ENCODE data around the gene MACC1. TPM values are rescaled to one million over a fixed set of nuclear protein-coding genes. Genes with fewer than 3 reads are reported as not detected.

The MACC1 gene
- total RNA-seq, 1 experiment from 2014 or later, result 190 TPM

DNA sequence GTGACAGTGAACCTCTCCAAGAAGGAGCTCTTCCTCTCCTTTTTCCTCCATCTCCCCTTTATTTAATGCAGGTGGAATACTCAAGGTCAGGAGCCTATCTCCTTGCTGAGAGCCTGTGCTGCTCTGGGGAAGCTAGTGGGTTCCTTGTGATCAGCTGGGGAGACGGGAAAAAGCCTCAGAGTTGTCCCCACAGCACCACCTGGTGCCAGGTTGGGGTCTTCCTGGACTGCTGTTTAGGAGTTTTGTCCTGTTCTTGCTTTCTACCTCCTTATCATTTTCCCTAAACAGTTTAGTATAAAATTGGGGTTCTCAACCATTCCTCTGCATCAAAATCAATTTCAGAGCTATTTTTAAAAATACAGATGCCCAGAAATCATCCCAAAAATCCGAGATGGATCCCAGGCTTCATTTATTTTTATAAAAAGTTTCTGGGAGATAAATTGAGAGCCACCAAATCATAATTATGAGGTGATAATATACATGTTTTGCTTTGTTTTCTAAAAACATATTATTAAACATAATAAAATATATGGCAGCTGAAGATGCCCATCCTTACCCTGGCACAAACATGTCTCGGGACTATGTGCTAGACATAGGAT, 44.3 kb downstream of the MACC1 start:
- Mint-ChIP-seq H3K27me3 (ENCODE audit: unreplicated experiment) (no peaks in the 10 kb centered on the region), H3K4me1 (ENCODE audit: low read depth, unreplicated experiment) (peaks cover 22% of the 10 kb centered on the region), H3K27ac (ENCODE audit: unreplicated experiment) (no peak overlapping the region), H3K36me3 (ENCODE audit: insufficient read depth, unreplicated experiment) (peaks cover 53% of the 10 kb centered on the region), H3K4me3 (ENCODE audit: low read depth, unreplicated experiment) (no peak overlapping the region), H3K9me3 (ENCODE audit: low read depth, unreplicated experiment) (no peaks in the 10 kb centered on the region)
- CTCF ChIA-PET, result interaction anchor here (0.6 to 3.2 kb wide), 13 partner anchors 12 to 459 kb away, joined by 3 to 16 read pairs (median 3); partner anchors contain the start of gene MACC1
- BruUV-seq (replicated peaks), result no TSS peak
- TF ChIP-seq, protein P1, sequence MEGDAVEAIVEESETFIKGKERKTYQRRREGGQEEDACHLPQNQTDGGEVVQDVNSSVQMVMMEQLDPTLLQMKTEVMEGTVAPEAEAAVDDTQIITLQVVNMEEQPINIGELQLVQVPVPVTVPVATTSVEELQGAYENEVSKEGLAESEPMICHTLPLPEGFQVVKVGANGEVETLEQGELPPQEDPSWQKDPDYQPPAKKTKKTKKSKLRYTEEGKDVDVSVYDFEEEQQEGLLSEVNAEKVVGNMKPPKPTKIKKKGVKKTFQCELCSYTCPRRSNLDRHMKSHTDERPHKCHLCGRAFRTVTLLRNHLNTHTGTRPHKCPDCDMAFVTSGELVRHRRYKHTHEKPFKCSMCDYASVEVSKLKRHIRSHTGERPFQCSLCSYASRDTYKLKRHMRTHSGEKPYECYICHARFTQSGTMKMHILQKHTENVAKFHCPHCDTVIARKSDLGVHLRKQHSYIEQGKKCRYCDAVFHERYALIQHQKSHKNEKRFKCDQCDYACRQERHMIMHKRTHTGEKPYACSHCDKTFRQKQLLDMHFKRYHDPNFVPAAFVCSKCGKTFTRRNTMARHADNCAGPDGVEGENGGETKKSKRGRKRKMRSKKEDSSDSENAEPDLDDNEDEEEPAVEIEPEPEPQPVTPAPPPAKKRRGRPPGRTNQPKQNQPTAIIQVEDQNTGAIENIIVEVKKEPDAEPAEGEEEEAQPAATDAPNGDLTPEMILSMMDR (IDR thresholded peaks at IDR 0.05; ENCODE audit: unreplicated experiment), result peak; percentile 78
- intact Hi-C loops (cut with micrococcal nuclease; ENCODE audit: unreplicated experiment), result loop anchor here (2.0 to 5.0 kb wide), 2 partner anchors 139 to 424 kb away; no protein-coding TSS in a partner anchor
- peak; percentile 81 for DNase-seq

DNA sequence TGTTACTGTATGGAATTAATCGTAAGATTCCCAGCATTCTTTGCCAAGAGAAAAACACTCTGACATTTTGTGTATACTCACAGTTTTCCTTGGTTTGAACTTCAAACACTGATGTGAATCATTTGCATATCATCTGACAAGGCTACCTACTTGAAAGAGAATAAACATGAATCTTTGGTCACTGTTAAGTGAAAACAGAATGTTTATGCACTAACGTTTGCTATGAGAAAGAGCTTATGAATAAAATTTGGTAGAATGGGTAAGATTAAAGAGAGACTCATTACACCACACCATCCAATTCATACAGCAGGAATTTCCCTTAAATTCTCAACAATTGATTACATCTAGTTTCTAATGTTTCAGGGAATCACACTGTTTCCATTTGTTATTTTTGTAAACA, 46.6 kb downstream of the MACC1 start:
- CTCF ChIA-PET, result interaction anchor here (0.7 to 1.0 kb wide), 2 partner anchors 164 to 428 kb away, joined by 3 read pairs; no protein-coding TSS in a partner anchor
- BruUV-seq (replicated peaks), result no TSS peak
- TF ChIP-seq, protein P1 (IDR thresholded peaks at IDR 0.05; ENCODE audit: unreplicated experiment), result no peak
- intact Hi-C loops (cut with micrococcal nuclease; ENCODE audit: unreplicated experiment), result loop anchor here (5.0 kb wide), 1 partner anchor 142 kb away; no protein-coding TSS in a partner anchor
- no peak for DNase-seq
- H3K9me3 Mint-ChIP-seq (ENCODE audit: low read depth, unreplicated experiment), result no peaks in the 10 kb centered on the region
- peaks cover 59% of the 10 kb centered on the region for H3K36me3 Mint-ChIP-seq (ENCODE audit: insufficient read depth, unreplicated experiment)
- H3K4me3 Mint-ChIP-seq (ENCODE audit: low read depth, unreplicated experiment), result no peak overlapping the region
- H3K4me1 Mint-ChIP-seq (ENCODE audit: low read depth, unreplicated experiment), result peaks cover 7% of the 10 kb centered on the region
- no peak overlapping the region for H3K27ac Mint-ChIP-seq (ENCODE audit: unreplicated experiment)
- H3K27me3 Mint-ChIP-seq (ENCODE audit: unreplicated experiment), result no peaks in the 10 kb centered on the region

DNA sequence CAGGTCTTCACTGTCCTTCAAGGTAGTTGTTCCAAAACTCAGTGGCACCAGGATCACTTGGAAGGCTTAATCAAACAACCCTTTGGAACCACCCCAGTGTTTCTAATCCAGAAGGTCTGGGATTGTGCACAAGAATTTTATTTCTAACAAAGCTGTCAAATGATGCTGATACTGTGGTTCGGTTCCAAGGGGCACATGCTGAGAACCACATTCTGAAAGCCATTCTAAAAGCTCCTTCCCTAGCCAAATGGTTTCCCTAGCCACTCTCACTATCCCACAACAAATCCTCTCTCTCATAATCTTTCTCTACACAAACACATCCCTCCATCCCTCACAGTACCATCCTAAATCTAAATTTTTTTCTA, 52.1 kb downstream of the MACC1 start:
- TF ChIP-seq, protein P1 (IDR thresholded peaks at IDR 0.05; ENCODE audit: unreplicated experiment), result no peak
- no TSS peak for BruUV-seq (replicated peaks)
- peaks cover 65% of the 10 kb centered on the region for H3K36me3 Mint-ChIP-seq (ENCODE audit: insufficient read depth, unreplicated experiment)
- H3K9me3 Mint-ChIP-seq (ENCODE audit: low read depth, unreplicated experiment), result no peaks in the 10 kb centered on the region
- no peak overlapping the region for H3K4me3 Mint-ChIP-seq (ENCODE audit: low read depth, unreplicated experiment)
- DNase-seq, result no peak
- no peaks in the 10 kb centered on the region for H3K4me1 Mint-ChIP-seq (ENCODE audit: low read depth, unreplicated experiment)
- H3K27ac Mint-ChIP-seq (ENCODE audit: unreplicated experiment), result no peak overlapping the region
- CTCF ChIA-PET, result no interaction called here
- intact Hi-C loops (cut with micrococcal nuclease; ENCODE audit: unreplicated experiment), result no loop called here
- H3K27me3 Mint-ChIP-seq (ENCODE audit: unreplicated experiment), result no peaks in the 10 kb centered on the region

DNA sequence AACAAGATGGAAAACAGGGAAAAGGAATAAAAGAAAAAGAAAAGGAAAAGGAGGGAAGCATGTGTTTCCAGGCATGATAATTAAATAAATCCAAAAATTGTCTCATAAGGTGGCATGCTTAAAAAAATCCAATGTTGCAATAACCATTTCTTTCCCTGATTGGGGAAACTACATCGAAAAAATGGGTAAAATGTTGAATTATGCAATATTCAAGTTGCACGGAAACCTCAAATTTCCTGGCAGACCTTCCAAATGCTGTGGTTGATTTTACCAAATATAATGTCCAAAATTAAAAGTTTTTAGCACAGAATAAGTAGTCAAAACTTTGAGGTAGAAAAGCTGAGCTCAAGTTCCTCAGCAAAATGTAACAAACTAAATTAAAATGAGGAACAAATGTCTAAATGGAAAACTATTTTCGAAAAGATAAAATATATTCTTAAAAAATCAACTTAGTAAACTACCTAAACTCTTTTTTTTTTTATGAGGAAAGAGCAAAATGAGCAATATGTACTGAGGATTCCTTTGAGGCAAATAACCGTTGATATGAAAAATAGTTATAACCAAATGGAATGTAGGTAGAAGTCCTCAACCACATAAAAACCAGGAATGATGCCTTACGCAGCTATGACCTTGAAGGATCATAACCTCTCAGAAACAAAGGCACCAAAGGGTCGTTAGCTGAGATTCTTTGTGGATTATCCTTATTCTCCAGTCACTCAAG, 52.6 kb downstream of the MACC1 start:
- no TSS peak for BruUV-seq (replicated peaks)
- peaks cover 71% of the 10 kb centered on the region for H3K36me3 Mint-ChIP-seq (ENCODE audit: insufficient read depth, unreplicated experiment)
- TF ChIP-seq, protein P1 (IDR thresholded peaks at IDR 0.05; ENCODE audit: unreplicated experiment), result no peak

More for the DNA sequence above, 52.6 kb downstream of the MACC1 start:
- intact Hi-C loops (cut with micrococcal nuclease; ENCODE audit: unreplicated experiment), result no loop called here
- H3K27me3 Mint-ChIP-seq (ENCODE audit: unreplicated experiment), result no peaks in the 10 kb centered on the region
- CTCF ChIA-PET, result no interaction called here
- peak overlapping the region; percentile 74 for H3K27ac Mint-ChIP-seq (ENCODE audit: unreplicated experiment)
- H3K9me3 Mint-ChIP-seq (ENCODE audit: low read depth, unreplicated experiment), result no peaks in the 10 kb centered on the region
- H3K4me1 Mint-ChIP-seq (ENCODE audit: low read depth, unreplicated experiment), result peaks cover 4% of the 10 kb centered on the region
- no peak for DNase-seq
- no peak overlapping the region for H3K4me3 Mint-ChIP-seq (ENCODE audit: low read depth, unreplicated experiment)
